Peyer's patch (tissue), 4 donors: ENCODE measurements around the gene DOCK1.

Experiments
- POLR2A ChIP-seq, 2 donors: fragments of 450-650 bp; IDR thresholded peaks; one replicate each; pipeline ENCODE4 v1.5.1; 2017; ENCODE audit warnings: antibody characterized with exemption in 2 of 2, mild to moderate bottlenecking in 2 of 2, moderate library complexity in 2 of 2
- TF ChIP-seq, protein P1 (sequence below), 6 experiments: fragments of 450-650 bp in 4 of 6; fragments of 200-600 bp in 2 of 6; sonication (generic) in 1 of 6; IDR thresholded peaks; one replicate each; pipeline ENCODE4 v1.5.1; 2017 to 2019; ENCODE audit warnings: antibody characterized with exemption in 6 of 6, mild to moderate bottlenecking in 3 of 6, moderate library complexity in 1 of 6

DNA sequence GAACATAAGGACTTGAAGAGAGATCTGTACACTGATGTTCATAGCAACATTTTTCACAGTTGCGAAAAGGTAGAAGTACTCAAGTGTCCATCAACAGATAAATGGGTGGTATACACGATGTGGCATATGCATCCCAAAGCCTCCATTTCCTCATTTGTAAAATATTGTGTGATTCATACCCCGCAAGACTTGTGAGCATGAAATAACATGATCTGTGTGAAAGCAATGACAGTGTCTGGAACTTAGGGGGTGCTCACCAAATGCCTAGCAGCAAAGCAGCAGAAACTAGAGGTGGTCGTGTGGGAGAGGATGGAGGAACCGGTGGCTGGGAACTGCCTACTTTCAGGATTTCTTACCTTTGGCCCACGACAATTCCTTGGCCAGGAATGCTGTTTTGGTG is 426.5 kb downstream of the DOCK1 start:
- TF ChIP-seq, protein P1, sequence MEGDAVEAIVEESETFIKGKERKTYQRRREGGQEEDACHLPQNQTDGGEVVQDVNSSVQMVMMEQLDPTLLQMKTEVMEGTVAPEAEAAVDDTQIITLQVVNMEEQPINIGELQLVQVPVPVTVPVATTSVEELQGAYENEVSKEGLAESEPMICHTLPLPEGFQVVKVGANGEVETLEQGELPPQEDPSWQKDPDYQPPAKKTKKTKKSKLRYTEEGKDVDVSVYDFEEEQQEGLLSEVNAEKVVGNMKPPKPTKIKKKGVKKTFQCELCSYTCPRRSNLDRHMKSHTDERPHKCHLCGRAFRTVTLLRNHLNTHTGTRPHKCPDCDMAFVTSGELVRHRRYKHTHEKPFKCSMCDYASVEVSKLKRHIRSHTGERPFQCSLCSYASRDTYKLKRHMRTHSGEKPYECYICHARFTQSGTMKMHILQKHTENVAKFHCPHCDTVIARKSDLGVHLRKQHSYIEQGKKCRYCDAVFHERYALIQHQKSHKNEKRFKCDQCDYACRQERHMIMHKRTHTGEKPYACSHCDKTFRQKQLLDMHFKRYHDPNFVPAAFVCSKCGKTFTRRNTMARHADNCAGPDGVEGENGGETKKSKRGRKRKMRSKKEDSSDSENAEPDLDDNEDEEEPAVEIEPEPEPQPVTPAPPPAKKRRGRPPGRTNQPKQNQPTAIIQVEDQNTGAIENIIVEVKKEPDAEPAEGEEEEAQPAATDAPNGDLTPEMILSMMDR (IDR thresholded peaks at IDR 0.05): no peak
- TF ChIP-seq POLR2A (IDR thresholded peaks at IDR 0.05): no peak
